Neural cell (in vitro differentiated cells): ENCODE data around the gene GAB2. TPM values are rescaled to one million over a fixed set of nuclear protein-coding genes. Genes with fewer than 3 reads are reported as not detected.

ENCODE experiments used
- H2AFZ ChIP-seq: fragments of 200-600, 300-800 bp; sonication (generic), shearing (Covaris generic); 2 replicates; pipeline ENCODE4 v1.6.0; 2014; ENCODE audit warnings: low read depth, mild to moderate bottlenecking, antibody characterized with exemption, low read length, moderate library complexity
- H3F3A ChIP-seq: fragments of 200-600 bp; shearing (Covaris generic); 2 replicates; pipeline ENCODE4 v1.6.1; 2016; ENCODE audit warnings: mild to moderate bottlenecking, moderate library complexity, mixed read lengths, antibody characterized with exemption, low read length; ENCODE audit not compliant: insufficient read depth, poor library complexity, severe bottlenecking
- H3K27ac ChIP-seq: fragments of 200-600, 300-800 bp; sonication (generic), shearing (Covaris generic); 2 replicates; pipeline ENCODE4 v1.5.1; 2014; ENCODE audit warnings: mild to moderate bottlenecking, low read length, moderate library complexity
- H3K27me3 ChIP-seq: fragments of 300-800, 200-600 bp; sonication (generic), shearing (Covaris generic); 2 replicates; pipeline ENCODE4 v1.6.0; 2014; ENCODE audit warnings: mild to moderate bottlenecking, low read depth, low read length, moderate library complexity; ENCODE audit not compliant: insufficient read depth
- H3K36me3 ChIP-seq: fragments of 300-800, 200-600 bp; sonication (generic), shearing (Covaris generic); 2 replicates; pipeline ENCODE4 v1.5.1; 2014; ENCODE audit warnings: mild to moderate bottlenecking, antibody characterized with exemption, low read length, moderate library complexity; ENCODE audit not compliant: insufficient read depth
- H3K4me2 ChIP-seq: fragments of 300-800, 200-600 bp; sonication (generic), shearing (Covaris generic); 2 replicates; pipeline ENCODE4 v1.6.0; 2014; ENCODE audit warnings: mild to moderate bottlenecking, low read length
- H3K4me3 ChIP-seq: fragments of 300-800, 200-600 bp; sonication (generic), shearing (Covaris generic); 2 replicates; pipeline ENCODE4 v1.5.1; 2014; ENCODE audit warnings: mild to moderate bottlenecking, low read length, moderate library complexity
- H3K79me2 ChIP-seq: fragments of 200-600 bp; shearing (Covaris generic); replicated peaks from 2 replicates; pipeline ENCODE4 v1.6.0; 2014; ENCODE audit warnings: mild to moderate bottlenecking, low read length, moderate library complexity; ENCODE audit not compliant: insufficient read depth
- H3K9ac ChIP-seq: fragments of 300-800, 200-600 bp; sonication (generic), shearing (Covaris generic); 2 replicates; pipeline ENCODE4 v1.6.1; 2016; ENCODE audit warnings: mild to moderate bottlenecking, low read length, mixed read lengths
- H3K9me2 ChIP-seq: fragments of 200-600 bp; shearing (Covaris generic); 2 replicates; pipeline ENCODE4 v1.6.1; 2016; ENCODE audit warnings: mild to moderate bottlenecking, low read length, mixed read lengths; ENCODE audit not compliant: insufficient read depth
- H3K9me3 ChIP-seq: fragments of 200-600, 300-800 bp; sonication (generic), shearing (Covaris generic); 2 replicates; pipeline ENCODE4 v1.6.1; 2016; ENCODE audit warnings: mild to moderate bottlenecking, mixed run types, low read length, moderate library complexity, mixed read lengths
- H4K20me1 ChIP-seq: fragments of 200-600 bp; shearing (Covaris generic); 2 replicates; pipeline ENCODE4 v1.6.1; 2016; ENCODE audit warnings: mild to moderate bottlenecking, mixed run types; ENCODE audit not compliant: insufficient read depth
- CTCF ChIP-seq: fragments of 450-650 bp; IDR thresholded peaks from 2 replicates; pipeline ENCODE4 v1.5.1; 2014; ENCODE audit warnings: antibody characterized with exemption, mild to moderate bottlenecking, moderate library complexity; ENCODE audit not compliant: poor library complexity, severe bottlenecking
- EP300 ChIP-seq: fragments of 450-650 bp; conservative IDR thresholded peaks from 2 replicates; pipeline ENCODE4 v1.6.1; 2014; ENCODE audit warnings: antibody characterized with exemption, mild to moderate bottlenecking, moderate library complexity; ENCODE audit not compliant: poor library complexity, severe bottlenecking
- EZH2 ChIP-seq: fragments of 200-600, 300-800 bp; shearing (Covaris generic), sonication (generic); IDR thresholded peaks from 2 replicates; pipeline ENCODE4 v1.6.1; 2014; ENCODE audit warnings: antibody characterized with exemption, low read length, borderline replicate concordance, mild to moderate bottlenecking; ENCODE audit not compliant: insufficient read depth, poor library complexity, severe bottlenecking
- MXI1 ChIP-seq: fragments of 450-650 bp; conservative IDR thresholded peaks from 2 replicates; pipeline ENCODE4 v1.6.1; 2014; ENCODE audit warnings: antibody characterized with exemption, mild to moderate bottlenecking; ENCODE audit not compliant: poor library complexity, severe bottlenecking
- POLR2AphosphoS5 ChIP-seq: IDR thresholded peaks from 2 replicates; pipeline ENCODE4 v1.6.1; 2012
- RAD21 ChIP-seq: fragments of 450-650 bp; conservative IDR thresholded peaks from 2 replicates; pipeline ENCODE4 v1.6.1; 2014; ENCODE audit warnings: antibody characterized with exemption, mild to moderate bottlenecking, moderate library complexity
- REST ChIP-seq: IDR thresholded peaks from 2 replicates; pipeline ENCODE4 v1.6.1; 2012; ENCODE audit warnings: borderline replicate concordance
- SMC3 ChIP-seq: fragments of 450-650 bp; conservative IDR thresholded peaks from 2 replicates; pipeline ENCODE4 v1.6.1; 2014; ENCODE audit warnings: antibody characterized with exemption, mild to moderate bottlenecking, moderate library complexity; ENCODE audit not compliant: poor library complexity
- TAF1 ChIP-seq: IDR thresholded peaks from 2 replicates; pipeline ENCODE4 v1.6.1; 2012; ENCODE audit warnings: low read depth
- polyA plus RNA-seq: library from polyadenylated mRNA; depleted of rRNA; stranded (reverse); fragments of >200 nt; gene quantifications from 2 replicates; pipeline ENCODE4 v1.2.3, GENCODE V29; 2014

GAB2 gene
- polyA plus RNA-seq, 1 donor from 2014 or later: 21.9 TPM

GRCh38 chr11:78427615-78428265 is 10.1 kb upstream of the GAB2 start:
- Histone ChIP-seq H3K4me2 (no peak overlapping the region), H3K9ac (no peak overlapping the region), H3K27me3 (no peaks in the 10 kb centered on the region), H4K20me1 (no peaks in the 10 kb centered on the region), H3K27ac (no peak overlapping the region), H3K79me2 (no peaks in the 10 kb centered on the region), H3K9me3 (no peaks in the 10 kb centered on the region), H3K9me2 (no peaks in the 10 kb centered on the region), H3K36me3 (no peaks in the 10 kb centered on the region), H2AFZ (no peak overlapping the region), H3K4me3 (no peak overlapping the region), H3F3A (no peaks in the 10 kb centered on the region)
- TF ChIP-seq REST (no peak), TAF1 (no peak), EP300 (no peak), POLR2AphosphoS5 (no peak)

GRCh38 chr11:78426845-78427244 is 9.2 kb upstream of the GAB2 start:
- no peaks in the 10 kb centered on the region for H3K27me3 ChIP-seq
- H3K4me2 ChIP-seq: no peak overlapping the region
- no peaks in the 10 kb centered on the region for H3F3A ChIP-seq
- no peak overlapping the region for H3K9ac ChIP-seq
- TF ChIP-seq POLR2AphosphoS5: no peak
- TF ChIP-seq CTCF: no peak
- TF ChIP-seq REST: no peak
- no peak for TF ChIP-seq EZH2
- TF ChIP-seq TAF1: no peak
- no peak for TF ChIP-seq MXI1
- TF ChIP-seq EP300: no peak
- no peak for TF ChIP-seq SMC3
- TF ChIP-seq RAD21: no peak
- H3K9me2 ChIP-seq: no peaks in the 10 kb centered on the region
- H4K20me1 ChIP-seq: no peaks in the 10 kb centered on the region
- no peak overlapping the region for H3K4me3 ChIP-seq
- H3K36me3 ChIP-seq: no peaks in the 10 kb centered on the region
- H3K27ac ChIP-seq: no peak overlapping the region
- no peaks in the 10 kb centered on the region for H3K79me2 ChIP-seq
- no peak overlapping the region for H2AFZ ChIP-seq
- H3K9me3 ChIP-seq: no peaks in the 10 kb centered on the region
